HepG2 (cell line): ENCODE results near the gene IGFLR1. TPM values are rescaled to one million over a fixed set of nuclear protein-coding genes. Genes with fewer than 3 reads are reported as not detected.

Experiments
- ATAC-seq: fragments of 200-7000 bp; cut with Tn5 transposase; 3 replicates; pipeline ENCODE4 v1.9.1; 2020; ENCODE audit warnings: mild to moderate bottlenecking, moderate library complexity
- BruUV-seq: library from RNA; stranded (reverse); fragments of 400-500 nt; replicated peaks from 2 replicates; lab custom pipeline; 2021; lab: Mats Ljungman, UMichigan
- CTCF ChIA-PET: fragments of 300-600 bp; formaldehyde crosslinking; extraction: SDS; loops from one replicate; lab custom pipeline; 2021; ENCODE audit warnings: low total read pairs, inconsistent platforms, low intra/inter-chr PET ratio; lab: Yijun Ruan, JAX
- POLR2A ChIA-PET: fragments of 350-600 bp; sonication (Branson Sonifier 250); formaldehyde crosslinking; loops from one replicate; lab custom pipeline; 2020; ENCODE audit warnings: antibody characterized with exemption, inconsistent platforms; lab: Yijun Ruan, JAX
- DNase-seq: peaks from one replicate; pipeline ENCODE4 v3.0.0-alpha.2; 2015; ENCODE audit warnings: low spot score
- FAIRE-seq: peaks from 3 replicates; lab custom pipeline; 2011; peaks lifted over from hg19 to GRCh38; lab: Jason Lieb, UNC
- H2AFZ ChIP-seq: one replicate; pipeline ENCODE4 v1.6.1; 2011; ENCODE audit warnings: low read length, inconsistent platforms
- H3K27ac ChIP-seq: fragments of 300-600 bp; 3 replicates; pipeline ENCODE4 v1.8.0; 2011; ENCODE audit warnings: mixed run types, mild to moderate bottlenecking, mixed read lengths, low read length, inconsistent platforms; ENCODE audit not compliant: insufficient read depth; ENCODE audit errors: extremely low read length
- H3K27me3 ChIP-seq, 2 experiments: fragments of 200-600 bp in 1 of 2; 2 replicates in 1 of 2; 3 replicates in 1 of 2; pipeline versions ENCODE4 v1.6.0 to v1.8.0; 2011; ENCODE audit warnings: low read length in 2 of 2, mild to moderate bottlenecking in 2 of 2, moderate library complexity in 2 of 2, inconsistent platforms in 1 of 2; ENCODE audit not compliant: insufficient read depth in 2 of 2, control insufficient read depth in 1 of 2
- H3K36me3 ChIP-seq, 2 experiments: fragments of 200-600 bp in 1 of 2; replicated peaks in 1 of 2; 2 replicates in 1 of 2; 3 replicates in 1 of 2; pipeline versions ENCODE4 v1.5.1 to v1.8.0; 2011; ENCODE audit warnings: low read length in 2 of 2, inconsistent platforms in 1 of 2; ENCODE audit not compliant: insufficient read depth in 2 of 2, control insufficient read depth in 1 of 2
- H3K4me1 ChIP-seq: 2 replicates; pipeline ENCODE4 v1.5.1; 2012; ENCODE audit warnings: low read length, inconsistent platforms; ENCODE audit not compliant: insufficient read depth
- H3K4me2 ChIP-seq: 2 replicates; pipeline ENCODE4 v1.6.0; 2011; ENCODE audit warnings: low read depth, low read length, inconsistent platforms
- H3K4me3 ChIP-seq, 3 experiments: fragments of 200-600 bp in 1 of 3; sonication (generic), shearing (Covaris generic) in 1 of 3; replicated peaks in 1 of 3; 2 replicates each; pipeline ENCODE4 v1.5.1; 2011 to 2016; ENCODE audit warnings: low read length in 3 of 3, inconsistent platforms in 2 of 3, low read depth in 2 of 3, mild to moderate bottlenecking in 2 of 3, control low read depth in 1 of 3, mixed read lengths in 1 of 3; ENCODE audit not compliant: insufficient read depth in 1 of 3
- H3K79me2 ChIP-seq: one replicate; pipeline ENCODE4 v1.6.1; 2011; ENCODE audit warnings: low read length, inconsistent platforms; ENCODE audit not compliant: insufficient read depth
- H3K9ac ChIP-seq: 2 replicates; pipeline ENCODE4 v1.6.0; 2011; ENCODE audit warnings: mild to moderate bottlenecking, low read depth, low read length, inconsistent platforms; ENCODE audit not compliant: insufficient read depth
- H3K9me3 ChIP-seq: 2 replicates; pipeline ENCODE4 v1.5.1; 2012; ENCODE audit warnings: mild to moderate bottlenecking, low read length
- H4K20me1 ChIP-seq: 2 replicates; pipeline ENCODE4 v1.6.0; 2011; ENCODE audit warnings: inconsistent platforms, mild to moderate bottlenecking, low read length, moderate library complexity; ENCODE audit not compliant: insufficient read depth
- ARNT2 ChIP-seq: sonication (generic); formaldehyde crosslinking; IDR thresholded peaks from 2 replicates; pipeline ENCODE4 v1.8.0; 2022; ENCODE audit warnings: mild to moderate bottlenecking, low read depth, missing genetic modification reagents, moderate library complexity
- ASH2L ChIP-seq: fragments of 300-600, 200-600 bp; sonication (generic); IDR thresholded peaks from 2 replicates; pipeline ENCODE4 v1.7.0; 2017; ENCODE audit warnings: low read depth, mild to moderate bottlenecking, moderate library complexity, mixed read lengths, low read length; ENCODE audit not compliant: insufficient read length
- EP300 ChIP-seq, 3 experiments: sonication (generic) in 1 of 3; formaldehyde crosslinking in 1 of 3; IDR thresholded peaks; 2 replicates each; pipeline versions ENCODE4 v1.5.1 to v1.6.1; 2011 to 2020; ENCODE audit warnings: low read depth in 2 of 3, low read length in 2 of 3, borderline replicate concordance in 1 of 3, improper control_type of control experiment in 1 of 3, mild to moderate bottlenecking in 1 of 3, missing genetic modification reagents in 1 of 3, moderate library complexity in 1 of 3
- KLF13 ChIP-seq: sonication (generic); formaldehyde crosslinking; IDR thresholded peaks from 2 replicates; pipeline ENCODE4 v1.4.0; 2020; ENCODE audit warnings: mild to moderate bottlenecking, missing genetic modification reagents
- NKX3-1 ChIP-seq: sonication (generic); formaldehyde crosslinking; IDR thresholded peaks from 2 replicates; pipeline ENCODE4 v1.5.0; 2020; ENCODE audit warnings: missing genetic modification reagents
- TCF7L2 ChIP-seq: IDR thresholded peaks from 2 replicates; pipeline ENCODE4 v1.6.1; 2011; ENCODE audit warnings: mild to moderate bottlenecking, low read depth, low read length, moderate library complexity
- TEAD3 ChIP-seq: optimal IDR thresholded peaks from 2 replicates; pipeline ENCODE3; 2016; ENCODE audit warnings: borderline replicate concordance
- ZKSCAN8 ChIP-seq: IDR thresholded peaks from 2 replicates; pipeline ENCODE4 v1.6.1; 2016; ENCODE audit warnings: borderline replicate concordance, missing genetic modification reagents, missing compliant biosample characterization
- ZNF343 ChIP-seq: sonication (generic); formaldehyde crosslinking; IDR thresholded peaks from 2 replicates; pipeline ENCODE4 v1.4.0; 2020; ENCODE audit warnings: mild to moderate bottlenecking, missing genetic modification reagents
- ZNF441 ChIP-seq: sonication (generic); formaldehyde crosslinking; IDR thresholded peaks from 2 replicates; pipeline ENCODE4 v1.7.0; 2021; ENCODE audit warnings: missing genetic modification reagents, borderline replicate concordance
- ZNF558 ChIP-seq: sonication (generic); formaldehyde crosslinking; IDR thresholded peaks from 2 replicates; pipeline ENCODE4 v1.9.0; 2022; ENCODE audit warnings: mild to moderate bottlenecking, missing genetic modification reagents, borderline replicate concordance
- ZNF577 ChIP-seq: sonication (generic); formaldehyde crosslinking; IDR thresholded peaks from 2 replicates; pipeline ENCODE4 v1.4.0; 2020; ENCODE audit warnings: mild to moderate bottlenecking, low read depth, missing genetic modification reagents, borderline replicate concordance
- WGBS: methylation state at CpG from one replicate; pipeline ENCODE4 v1.1.6; 2017; ENCODE audit warnings: low lambda C conversion rate; 5-methylcytosine and 5-hydroxymethylcytosine counted together
- in situ Hi-C: cut with HindIII; loops from 2 replicates; pipeline ENCODE4 v1.10.0; 2017; ENCODE audit warnings: low pct_unique_long_range_greater_than_20kb; ENCODE audit not compliant: extremely low pct_ligation_motif_present
- intact Hi-C: fragments of 100-400 bp; cut with micrococcal nuclease; formaldehyde crosslinking; loops from one replicate; pipeline ENCODE4 v1.10.0; 2022; ENCODE audit not compliant: unreplicated experiment
- polyA plus RNA-seq, 8 experiments: library from polyadenylated mRNA; depleted of rRNA in 3 of 8; stranded (reverse) in 7 of 8; unstranded in 1 of 8; fragments of >200 nt; fragmentation: Illumina TruSeq in 4 of 8; extraction: Trizol in 4 of 8; gene quantifications; 2 replicates each; pipeline versions ENCODE4 v1.2.1 to v1.2.3, GENCODE V29; 2011 to 2016; ENCODE audit warnings: low read depth in 4 of 8, missing spikeins in 1 of 8, mixed read lengths in 1 of 8; ENCODE audit not compliant: insufficient read depth in 1 of 8
- total RNA-seq, 5 experiments: library from RNA; depleted of rRNA; stranded (reverse); fragments of >200 nt; fragmentation: Illumina TruSeq; extraction: Trizol; gene quantifications; 2 replicates each; pipeline ENCODE4 v1.2.3, GENCODE V29; 2016; ENCODE audit warnings: low read depth in 1 of 5
- TF ChIP-seq, protein P1 (sequence below): sonication (generic); formaldehyde crosslinking; IDR thresholded peaks from 2 replicates; pipeline ENCODE4 v1.5.1; 2020; ENCODE audit warnings: missing genetic modification reagents, mild to moderate bottlenecking, borderline replicate concordance
- TF ChIP-seq, protein P2 (sequence below): fragments of 450-650 bp; IDR thresholded peaks from 2 replicates; pipeline ENCODE4 v1.6.1; 2016
- TF ChIP-seq, protein P3 (sequence below): IDR thresholded peaks from 2 replicates; pipeline ENCODE4 v1.6.1; 2012; ENCODE audit warnings: inconsistent platforms
- TF ChIP-seq, protein P4 (sequence below): sonication (generic); formaldehyde crosslinking; IDR thresholded peaks from 2 replicates; pipeline ENCODE4; 2020; ENCODE audit warnings: missing genetic modification reagents, mild to moderate bottlenecking, borderline replicate concordance
- TF ChIP-seq, protein P5 (sequence below): sonication (generic); formaldehyde crosslinking; IDR thresholded peaks from 2 replicates; pipeline ENCODE4 v1.5.0; 2020; ENCODE audit warnings: missing genetic modification reagents
- TF ChIP-seq, protein P6 (sequence below): sonication (generic); formaldehyde crosslinking; IDR thresholded peaks from 2 replicates; pipeline ENCODE4 v1.8.1; 2023; ENCODE audit warnings: mild to moderate bottlenecking, missing genetic modification reagents, borderline replicate concordance

Gene IGFLR1
- total and polyA plus RNA-seq, 2 of the 13 experiments (the other 11 are each of a cell fraction or from before 2014, with no cell fraction given) = 5.4 to 8.9 TPM

DNA sequence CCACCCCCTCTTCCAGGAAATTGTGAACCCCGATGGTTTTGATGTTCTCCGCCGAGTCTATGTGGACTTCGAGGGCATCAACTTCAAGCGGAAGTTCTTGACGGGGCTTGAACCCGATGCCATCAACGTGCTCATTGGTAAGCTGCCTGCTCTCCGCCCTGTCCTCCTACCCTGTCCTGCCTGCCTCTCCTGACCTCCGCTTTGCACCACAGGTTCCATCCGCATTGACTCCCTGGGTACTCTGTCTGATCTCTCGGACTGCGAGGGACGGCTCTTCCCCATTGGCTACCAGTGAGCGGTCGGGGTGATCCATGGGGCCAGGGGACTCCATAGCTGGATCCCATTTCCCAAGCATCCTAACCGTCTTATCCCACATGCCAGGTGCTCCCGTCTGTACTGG, 11.9 kb downstream of the IGFLR1 start:
- Histone ChIP-seq H3K4me1 (no peaks in the 10 kb centered on the region), H4K20me1 (no peaks in the 10 kb centered on the region), H3K36me3 (peaks cover 58 to 94% of the 10 kb centered on the region in 2 experiments; a peak in 4 of 5 replicates), H3K4me3 (no peak overlapping the region), H3K9ac (no peak overlapping the region), H3K27ac (no peak overlapping the region), H3K27me3 (no peaks in the 10 kb centered on the region), H3K9me3 (no peaks in the 10 kb centered on the region), H2AFZ (no peak overlapping the region), H3K4me2 (no peak overlapping the region), H3K79me2 (no peaks in the 10 kb centered on the region)
- 95% methylated on average over 18 of the region's 18 CpGs for WGBS
- FAIRE-seq = no peak
- CTCF ChIA-PET = no interaction called here
- in situ Hi-C loops = no loop called here
- POLR2A ChIA-PET = interaction anchor here (1.0 to 3.6 kb wide), 2 partner anchors 10 to 11 kb away, joined by 3 to 11 read pairs; no protein-coding TSS in a partner anchor
- DNase-seq = no peak
- ATAC-seq = no peak
- intact Hi-C loops = no loop called here
- BruUV-seq = no TSS peak
- TF ChIP-seq TEAD3 (CRISPR knock-in tag) (no peak), KLF13 (CRISPR knock-in tag) (no peak), EP300 (IDR thresholded peaks at IDR 0.05; ENCODE audit: low read depth in 2 of 2, low read length in 2 of 2) (no peak), EP300 (CRISPR knock-in tag; IDR thresholded peaks at IDR 0.05; ENCODE audit: borderline replicate concordance) (no peak), TCF7L2 (no peak), ZKSCAN8 (CRISPR knock-in tag) (no peak), ZNF577 (CRISPR knock-in tag) (no peak), ZNF441 (CRISPR knock-in tag) (no peak), ZNF343 (CRISPR knock-in tag) (no peak), NKX3-1 (CRISPR knock-in tag) (no peak), ZNF558 (CRISPR knock-in tag) (no peak), ARNT2 (CRISPR knock-in tag) (no peak), ASH2L (no peak)
- TF ChIP-seq, protein P1, sequence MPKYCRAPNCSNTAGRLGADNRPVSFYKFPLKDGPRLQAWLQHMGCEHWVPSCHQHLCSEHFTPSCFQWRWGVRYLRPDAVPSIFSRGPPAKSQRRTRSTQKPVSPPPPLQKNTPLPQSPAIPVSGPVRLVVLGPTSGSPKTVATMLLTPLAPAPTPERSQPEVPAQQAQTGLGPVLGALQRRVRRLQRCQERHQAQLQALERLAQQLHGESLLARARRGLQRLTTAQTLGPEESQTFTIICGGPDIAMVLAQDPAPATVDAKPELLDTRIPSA = no peak
- TF ChIP-seq, protein P2, sequence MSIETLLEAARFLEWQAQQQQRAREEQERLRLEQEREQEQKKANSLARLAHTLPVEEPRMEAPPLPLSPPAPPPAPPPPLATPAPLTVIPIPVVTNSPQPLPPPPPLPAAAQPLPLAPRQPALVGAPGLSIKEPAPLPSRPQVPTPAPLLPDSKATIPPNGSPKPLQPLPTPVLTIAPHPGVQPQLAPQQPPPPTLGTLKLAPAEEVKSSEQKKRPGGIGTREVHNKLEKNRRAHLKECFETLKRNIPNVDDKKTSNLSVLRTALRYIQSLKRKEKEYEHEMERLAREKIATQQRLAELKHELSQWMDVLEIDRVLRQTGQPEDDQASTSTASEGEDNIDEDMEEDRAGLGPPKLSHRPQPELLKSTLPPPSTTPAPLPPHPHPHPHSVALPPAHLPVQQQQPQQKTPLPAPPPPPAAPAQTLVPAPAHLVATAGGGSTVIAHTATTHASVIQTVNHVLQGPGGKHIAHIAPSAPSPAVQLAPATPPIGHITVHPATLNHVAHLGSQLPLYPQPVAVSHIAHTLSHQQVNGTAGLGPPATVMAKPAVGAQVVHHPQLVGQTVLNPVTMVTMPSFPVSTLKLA = no peak
- TF ChIP-seq, protein P3, sequence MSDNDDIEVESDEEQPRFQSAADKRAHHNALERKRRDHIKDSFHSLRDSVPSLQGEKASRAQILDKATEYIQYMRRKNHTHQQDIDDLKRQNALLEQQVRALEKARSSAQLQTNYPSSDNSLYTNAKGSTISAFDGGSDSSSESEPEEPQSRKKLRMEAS = no peak
- TF ChIP-seq, protein P4, sequence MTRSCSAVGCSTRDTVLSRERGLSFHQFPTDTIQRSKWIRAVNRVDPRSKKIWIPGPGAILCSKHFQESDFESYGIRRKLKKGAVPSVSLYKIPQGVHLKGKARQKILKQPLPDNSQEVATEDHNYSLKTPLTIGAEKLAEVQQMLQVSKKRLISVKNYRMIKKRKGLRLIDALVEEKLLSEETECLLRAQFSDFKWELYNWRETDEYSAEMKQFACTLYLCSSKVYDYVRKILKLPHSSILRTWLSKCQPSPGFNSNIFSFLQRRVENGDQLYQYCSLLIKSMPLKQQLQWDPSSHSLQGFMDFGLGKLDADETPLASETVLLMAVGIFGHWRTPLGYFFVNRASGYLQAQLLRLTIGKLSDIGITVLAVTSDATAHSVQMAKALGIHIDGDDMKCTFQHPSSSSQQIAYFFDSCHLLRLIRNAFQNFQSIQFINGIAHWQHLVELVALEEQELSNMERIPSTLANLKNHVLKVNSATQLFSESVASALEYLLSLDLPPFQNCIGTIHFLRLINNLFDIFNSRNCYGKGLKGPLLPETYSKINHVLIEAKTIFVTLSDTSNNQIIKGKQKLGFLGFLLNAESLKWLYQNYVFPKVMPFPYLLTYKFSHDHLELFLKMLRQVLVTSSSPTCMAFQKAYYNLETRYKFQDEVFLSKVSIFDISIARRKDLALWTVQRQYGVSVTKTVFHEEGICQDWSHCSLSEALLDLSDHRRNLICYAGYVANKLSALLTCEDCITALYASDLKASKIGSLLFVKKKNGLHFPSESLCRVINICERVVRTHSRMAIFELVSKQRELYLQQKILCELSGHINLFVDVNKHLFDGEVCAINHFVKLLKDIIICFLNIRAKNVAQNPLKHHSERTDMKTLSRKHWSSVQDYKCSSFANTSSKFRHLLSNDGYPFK = no peak
- TF ChIP-seq, protein P5, sequence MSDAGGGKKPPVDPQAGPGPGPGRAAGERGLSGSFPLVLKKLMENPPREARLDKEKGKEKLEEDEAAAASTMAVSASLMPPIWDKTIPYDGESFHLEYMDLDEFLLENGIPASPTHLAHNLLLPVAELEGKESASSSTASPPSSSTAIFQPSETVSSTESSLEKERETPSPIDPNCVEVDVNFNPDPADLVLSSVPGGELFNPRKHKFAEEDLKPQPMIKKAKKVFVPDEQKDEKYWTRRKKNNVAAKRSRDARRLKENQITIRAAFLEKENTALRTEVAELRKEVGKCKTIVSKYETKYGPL = no peak
- TF ChIP-seq, protein P6, sequence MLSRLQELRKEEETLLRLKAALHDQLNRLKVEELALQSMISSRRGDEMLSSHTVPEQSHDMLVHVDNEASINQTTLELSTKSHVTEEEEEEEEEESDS = no peak
